Mammary epithelial cell (primary cell): ENCODE measurements around the gene UTS2B.

Experiments used
- EZH2 ChIP-seq: IDR thresholded peaks from 2 replicates; pipeline ENCODE4 v1.6.1; 2012; ENCODE audit warnings: low read length, inconsistent platforms, borderline replicate concordance
- TF ChIP-seq, protein P1 (sequence below), 2 donors: IDR thresholded peaks in 1 of 2; conservative IDR thresholded peaks in 1 of 2; 2 replicates each; pipeline ENCODE4 v1.5.1; 2011 to 2012; ENCODE audit warnings: inconsistent platforms in 2 of 2, low read length in 2 of 2, mild to moderate bottlenecking in 2 of 2, control low read depth in 1 of 2, low read depth in 1 of 2; ENCODE audit not compliant: insufficient read depth in 1 of 2; ENCODE audit errors: extremely low read depth in 1 of 2

DNA sequence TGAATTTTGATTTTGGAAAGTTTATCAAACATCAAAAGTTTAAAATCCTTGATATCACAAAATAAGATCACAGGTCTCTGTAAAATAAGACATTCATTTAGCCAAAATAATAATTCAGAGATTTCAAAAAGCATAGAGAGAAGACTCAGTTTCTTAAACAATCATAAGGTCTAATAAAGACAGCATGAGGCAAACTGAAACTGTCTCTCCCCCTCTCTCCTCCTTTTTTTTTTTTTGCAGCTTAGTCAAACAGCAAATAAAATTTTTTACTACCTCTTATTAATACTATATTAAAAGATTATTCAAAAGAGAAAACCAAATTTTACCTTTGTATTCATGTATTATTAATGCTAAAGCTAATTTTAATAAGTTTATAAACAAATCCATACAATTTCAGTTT, 73.9 kb downstream of the UTS2B start:
- no peak for TF ChIP-seq EZH2
- TF ChIP-seq, protein P1, sequence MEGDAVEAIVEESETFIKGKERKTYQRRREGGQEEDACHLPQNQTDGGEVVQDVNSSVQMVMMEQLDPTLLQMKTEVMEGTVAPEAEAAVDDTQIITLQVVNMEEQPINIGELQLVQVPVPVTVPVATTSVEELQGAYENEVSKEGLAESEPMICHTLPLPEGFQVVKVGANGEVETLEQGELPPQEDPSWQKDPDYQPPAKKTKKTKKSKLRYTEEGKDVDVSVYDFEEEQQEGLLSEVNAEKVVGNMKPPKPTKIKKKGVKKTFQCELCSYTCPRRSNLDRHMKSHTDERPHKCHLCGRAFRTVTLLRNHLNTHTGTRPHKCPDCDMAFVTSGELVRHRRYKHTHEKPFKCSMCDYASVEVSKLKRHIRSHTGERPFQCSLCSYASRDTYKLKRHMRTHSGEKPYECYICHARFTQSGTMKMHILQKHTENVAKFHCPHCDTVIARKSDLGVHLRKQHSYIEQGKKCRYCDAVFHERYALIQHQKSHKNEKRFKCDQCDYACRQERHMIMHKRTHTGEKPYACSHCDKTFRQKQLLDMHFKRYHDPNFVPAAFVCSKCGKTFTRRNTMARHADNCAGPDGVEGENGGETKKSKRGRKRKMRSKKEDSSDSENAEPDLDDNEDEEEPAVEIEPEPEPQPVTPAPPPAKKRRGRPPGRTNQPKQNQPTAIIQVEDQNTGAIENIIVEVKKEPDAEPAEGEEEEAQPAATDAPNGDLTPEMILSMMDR (conservative IDR thresholded peaks at IDR 0.05 in 1 of 2, IDR thresholded peaks at IDR 0.05 in 1 of 2; ENCODE audit: extremely low read depth in 1 of 2, insufficient read depth in 1 of 2, low read depth in 1 of 2, low read length in 2 of 2) = no peak
